DMS153 (cell line): Measurements from ENCODE around the gene PDE11A.

ENCODE experiments used
- DNase-seq: peaks from one replicate; lab custom pipeline; 2025; lab: John Stamatoyannopoulos, UW

The PDE11A gene

GRCh38 chr2:177758591-177759371, 313.8 kb downstream of the PDE11A start:
- peak; percentile 30 for DNase-seq

- DNase-seq, result no peak
These were observed 316.2 kb downstream of the PDE11A start for GRCh38 chr2:177756336-177756735.

- no peak for DNase-seq
These were observed 318.1 kb downstream of the PDE11A start for GRCh38 chr2:177754492-177754873.

- peak; percentile 85 for DNase-seq
These were observed 318.7 kb downstream of the PDE11A start for GRCh38 chr2:177753682-177754491.

GRCh38 chr2:177748360-177748759, 324.2 kb downstream of the PDE11A start:
- DNase-seq, result no peak

GRCh38 chr2:177747384-177747783, 325.2 kb downstream of the PDE11A start:
- DNase-seq, result no peak

GRCh38 chr2:177746358-177746757, 326.2 kb downstream of the PDE11A start:
- no peak for DNase-seq

GRCh38 chr2:177745531-177745930, 327.0 kb downstream of the PDE11A start:
- DNase-seq, result no peak

- DNase-seq, result no peak
These were observed 329.7 kb downstream of the PDE11A start for GRCh38 chr2:177742851-177743250.

GRCh38 chr2:177741866-177742265, 330.7 kb downstream of the PDE11A start:
- DNase-seq, result no peak

GRCh38 chr2:177740700-177741099, 331.9 kb downstream of the PDE11A start:
- DNase-seq, result no peak

GRCh38 chr2:177738461-177739235, 333.9 kb downstream of the PDE11A start:
- no peak for DNase-seq

- no peak for DNase-seq
These were observed 337.2 kb downstream of the PDE11A start for GRCh38 chr2:177735318-177735803.

- DNase-seq, result no peak
These were observed 339.2 kb downstream of the PDE11A start for GRCh38 chr2:177733322-177733855.

- DNase-seq, result no peak
These were observed 341.2 kb downstream of the PDE11A start for GRCh38 chr2:177731384-177731783.

GRCh38 chr2:177730792-177731191, 341.8 kb downstream of the PDE11A start:
- DNase-seq, result no peak

GRCh38 chr2:177730363-177730762, 342.2 kb downstream of the PDE11A start:
- no peak for DNase-seq

- DNase-seq, result no peak
These were observed 343.7 kb downstream of the PDE11A start for GRCh38 chr2:177728920-177729319.

GRCh38 chr2:177728399-177728765, 344.2 kb downstream of the PDE11A start:
- no peak for DNase-seq

GRCh38 chr2:177727577-177728398, 344.8 kb downstream of the PDE11A start:
- DNase-seq, result no peak

- no peak for DNase-seq
These were observed 345.6 kb downstream of the PDE11A start for GRCh38 chr2:177726931-177727348.
